ENCODE data around the gene CDO1.

DNA sequence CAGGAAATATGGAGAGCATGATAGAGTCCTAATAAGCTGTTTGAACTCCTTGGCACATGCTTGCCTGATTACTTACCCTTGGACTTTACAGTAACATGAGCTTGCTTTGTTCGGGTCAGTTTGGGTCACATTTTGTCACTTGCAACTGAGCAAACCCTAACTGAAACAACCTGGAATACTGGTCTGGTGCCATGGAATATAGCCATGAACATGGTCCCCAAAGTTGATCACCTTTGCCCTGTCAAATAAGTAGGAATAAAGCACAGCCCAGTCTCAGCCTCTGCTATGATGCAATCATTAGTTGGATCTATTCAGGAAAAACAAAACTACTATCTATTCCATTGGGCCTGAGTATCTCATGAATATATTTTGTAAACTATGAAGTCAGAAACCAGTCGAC, 18.2 kb downstream of the CDO1 start:
- TF ChIP-seq CEBPB (IDR thresholded peaks at IDR 0.05) (no peak), NFE2L2 (conservative IDR thresholded peaks at IDR 0.05; ENCODE audit: low read length) (no peak), POLR2AphosphoS2 (conservative IDR thresholded peaks at IDR 0.05; ENCODE audit: low read length) (no peak), USF2 (IDR thresholded peaks at IDR 0.05) (no peak)
- TF ChIP-seq, protein P1, sequence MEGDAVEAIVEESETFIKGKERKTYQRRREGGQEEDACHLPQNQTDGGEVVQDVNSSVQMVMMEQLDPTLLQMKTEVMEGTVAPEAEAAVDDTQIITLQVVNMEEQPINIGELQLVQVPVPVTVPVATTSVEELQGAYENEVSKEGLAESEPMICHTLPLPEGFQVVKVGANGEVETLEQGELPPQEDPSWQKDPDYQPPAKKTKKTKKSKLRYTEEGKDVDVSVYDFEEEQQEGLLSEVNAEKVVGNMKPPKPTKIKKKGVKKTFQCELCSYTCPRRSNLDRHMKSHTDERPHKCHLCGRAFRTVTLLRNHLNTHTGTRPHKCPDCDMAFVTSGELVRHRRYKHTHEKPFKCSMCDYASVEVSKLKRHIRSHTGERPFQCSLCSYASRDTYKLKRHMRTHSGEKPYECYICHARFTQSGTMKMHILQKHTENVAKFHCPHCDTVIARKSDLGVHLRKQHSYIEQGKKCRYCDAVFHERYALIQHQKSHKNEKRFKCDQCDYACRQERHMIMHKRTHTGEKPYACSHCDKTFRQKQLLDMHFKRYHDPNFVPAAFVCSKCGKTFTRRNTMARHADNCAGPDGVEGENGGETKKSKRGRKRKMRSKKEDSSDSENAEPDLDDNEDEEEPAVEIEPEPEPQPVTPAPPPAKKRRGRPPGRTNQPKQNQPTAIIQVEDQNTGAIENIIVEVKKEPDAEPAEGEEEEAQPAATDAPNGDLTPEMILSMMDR (IDR thresholded peaks at IDR 0.05), result no peak

Data from A549 (cell line).